ENCODE results near the gene NPHP4.

DNA sequence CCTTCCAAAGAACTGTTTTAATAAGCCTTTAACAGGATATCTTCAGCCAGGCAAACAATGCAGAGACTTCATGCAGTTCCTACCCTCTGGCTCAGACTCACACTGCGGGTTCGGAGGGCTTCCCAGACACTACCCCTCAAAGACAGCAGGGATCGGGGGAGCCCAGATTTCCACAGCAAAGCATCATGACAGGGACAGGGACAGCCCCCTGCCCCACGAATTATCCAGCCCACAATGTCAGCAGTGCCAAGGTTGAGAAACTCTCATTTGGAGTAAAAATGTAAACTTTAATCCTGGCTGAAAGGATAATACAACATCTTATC lies 20.1 kb downstream of the NPHP4 start:
- TF ChIP-seq, protein P1, sequence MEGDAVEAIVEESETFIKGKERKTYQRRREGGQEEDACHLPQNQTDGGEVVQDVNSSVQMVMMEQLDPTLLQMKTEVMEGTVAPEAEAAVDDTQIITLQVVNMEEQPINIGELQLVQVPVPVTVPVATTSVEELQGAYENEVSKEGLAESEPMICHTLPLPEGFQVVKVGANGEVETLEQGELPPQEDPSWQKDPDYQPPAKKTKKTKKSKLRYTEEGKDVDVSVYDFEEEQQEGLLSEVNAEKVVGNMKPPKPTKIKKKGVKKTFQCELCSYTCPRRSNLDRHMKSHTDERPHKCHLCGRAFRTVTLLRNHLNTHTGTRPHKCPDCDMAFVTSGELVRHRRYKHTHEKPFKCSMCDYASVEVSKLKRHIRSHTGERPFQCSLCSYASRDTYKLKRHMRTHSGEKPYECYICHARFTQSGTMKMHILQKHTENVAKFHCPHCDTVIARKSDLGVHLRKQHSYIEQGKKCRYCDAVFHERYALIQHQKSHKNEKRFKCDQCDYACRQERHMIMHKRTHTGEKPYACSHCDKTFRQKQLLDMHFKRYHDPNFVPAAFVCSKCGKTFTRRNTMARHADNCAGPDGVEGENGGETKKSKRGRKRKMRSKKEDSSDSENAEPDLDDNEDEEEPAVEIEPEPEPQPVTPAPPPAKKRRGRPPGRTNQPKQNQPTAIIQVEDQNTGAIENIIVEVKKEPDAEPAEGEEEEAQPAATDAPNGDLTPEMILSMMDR (IDR thresholded peaks at IDR 0.05): no peak
- TF ChIP-seq, protein P2, sequence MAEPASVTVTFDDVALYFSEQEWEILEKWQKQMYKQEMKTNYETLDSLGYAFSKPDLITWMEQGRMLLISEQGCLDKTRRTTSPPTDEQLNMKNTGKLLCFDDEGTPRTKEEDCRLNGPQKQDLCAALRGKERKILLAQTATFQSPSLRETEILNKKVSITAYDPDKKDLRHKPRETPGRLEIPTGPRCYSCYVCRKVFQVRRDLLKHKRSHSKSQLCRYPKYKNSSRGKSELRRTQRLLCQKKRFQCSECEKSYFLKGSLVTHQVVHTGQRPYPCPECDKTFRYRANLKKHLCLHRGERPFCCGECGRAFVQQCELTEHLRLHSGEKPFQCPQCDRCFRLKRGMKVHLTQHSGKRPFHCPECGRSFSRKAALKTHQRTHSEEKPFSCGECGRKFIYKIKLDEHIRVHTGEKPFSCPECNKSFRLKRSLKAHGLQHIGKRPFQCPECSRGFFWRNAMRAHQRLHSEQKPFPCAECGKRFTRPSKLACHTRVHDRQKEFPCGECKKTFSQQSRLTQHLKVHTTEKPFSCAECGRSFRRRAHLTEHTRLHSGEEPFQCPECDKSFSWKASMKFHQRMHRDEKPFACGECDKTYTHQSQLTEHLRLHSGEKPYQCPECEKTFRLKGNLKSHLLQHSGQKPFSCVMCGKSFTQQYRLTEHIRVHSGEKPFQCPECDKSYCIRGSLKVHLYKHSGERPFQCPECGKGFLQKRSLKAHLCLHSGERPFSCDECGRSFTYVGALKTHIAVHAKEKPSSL (CRISPR knock-in tag; conservative IDR thresholded peaks at IDR 0.05): no peak
- TF ChIP-seq SMAD3 (CRISPR knock-in tag; IDR thresholded peaks at IDR 0.05; ENCODE audit: borderline replicate concordance): no peak
